Mucosa of stomach (tissue), 1 donor: ENCODE data around the gene STK32C.

Source experiments
- H3K27me3 ChIP-seq: one replicate; pipeline ENCODE4 v1.7.0; 2013; ENCODE audit warnings: mild to moderate bottlenecking, low read length; ENCODE audit not compliant: control insufficient read depth, insufficient read depth
- H3K36me3 ChIP-seq: one replicate; pipeline ENCODE4 v1.7.0; 2013; ENCODE audit warnings: low read length; ENCODE audit not compliant: control insufficient read depth, insufficient read depth
- H3K4me1 ChIP-seq: one replicate; pipeline ENCODE4 v1.7.0; 2013; ENCODE audit warnings: mild to moderate bottlenecking, low read length; ENCODE audit not compliant: control insufficient read depth, insufficient read depth
- H3K4me3 ChIP-seq: one replicate; pipeline ENCODE4 v1.7.0; 2013; ENCODE audit warnings: low read length
- H3K9ac ChIP-seq: one replicate; pipeline ENCODE4 v1.7.0; 2013; ENCODE audit warnings: mild to moderate bottlenecking, low read length, moderate library complexity
- H3K9me3 ChIP-seq: one replicate; pipeline ENCODE4 v1.7.0; 2013; ENCODE audit warnings: mild to moderate bottlenecking, low read length, moderate library complexity; ENCODE audit not compliant: control insufficient read depth
- donor health status: Pancreatic carcinoma.

Gene STK32C

GRCh38 chr10:132279873-132280645 lies 27.7 kb downstream of the STK32C start:
- H3K9me3 ChIP-seq: no peaks in the 10 kb centered on the region
- H3K36me3 ChIP-seq: no peaks in the 10 kb centered on the region
- H3K4me3 ChIP-seq: no peak overlapping the region
- H3K4me1 ChIP-seq: no peaks in the 10 kb centered on the region
- peaks cover 18% of the 10 kb centered on the region for H3K27me3 ChIP-seq
- H3K9ac ChIP-seq: no peak overlapping the region

- Histone ChIP-seq H3K36me3 (no peaks in the 10 kb centered on the region), H3K4me1 (no peaks in the 10 kb centered on the region), H3K4me3 (no peak overlapping the region), H3K9me3 (no peaks in the 10 kb centered on the region), H3K9ac (no peak overlapping the region), H3K27me3 (peaks cover 4% of the 10 kb centered on the region)
Measured at GRCh38 chr10:132277311-132277741, 30.4 kb downstream of the STK32C start.

GRCh38 chr10:132276706-132277105 lies 31.0 kb downstream of the STK32C start:
- Histone ChIP-seq H3K27me3 (no peaks in the 10 kb centered on the region), H3K9me3 (no peaks in the 10 kb centered on the region), H3K4me3 (no peak overlapping the region), H3K9ac (no peak overlapping the region), H3K36me3 (no peaks in the 10 kb centered on the region), H3K4me1 (no peaks in the 10 kb centered on the region)

- Histone ChIP-seq H3K27me3 (no peaks in the 10 kb centered on the region), H3K4me1 (no peaks in the 10 kb centered on the region), H3K9ac (no peak overlapping the region)
Measured at GRCh38 chr10:132276179-132276675, 31.5 kb downstream of the STK32C start.

GRCh38 chr10:132275426-132276178 lies 32.1 kb downstream of the STK32C start:
- Histone ChIP-seq H3K4me1 (no peaks in the 10 kb centered on the region), H3K4me3 (no peak overlapping the region), H3K9me3 (no peaks in the 10 kb centered on the region), H3K36me3 (no peaks in the 10 kb centered on the region), H3K9ac (no peak overlapping the region), H3K27me3 (no peaks in the 10 kb centered on the region)

More at GRCh38 chr10:132276179-132276675, 31.5 kb downstream of the STK32C start:
- no peaks in the 10 kb centered on the region for H3K9me3 ChIP-seq
- no peaks in the 10 kb centered on the region for H3K36me3 ChIP-seq
- H3K4me3 ChIP-seq: no peak overlapping the region

- Histone ChIP-seq H3K9ac (no peak overlapping the region), H3K27me3 (no peaks in the 10 kb centered on the region), H3K9me3 (no peaks in the 10 kb centered on the region), H3K4me3 (no peak overlapping the region), H3K36me3 (no peaks in the 10 kb centered on the region), H3K4me1 (no peaks in the 10 kb centered on the region)
Measured at GRCh38 chr10:132274986-132275385, 32.8 kb downstream of the STK32C start.

- no peaks in the 10 kb centered on the region for H3K9me3 ChIP-seq
- H3K4me1 ChIP-seq: no peaks in the 10 kb centered on the region
- H3K36me3 ChIP-seq: no peaks in the 10 kb centered on the region
- no peak overlapping the region for H3K4me3 ChIP-seq
- no peak overlapping the region for H3K9ac ChIP-seq
- no peaks in the 10 kb centered on the region for H3K27me3 ChIP-seq
Measured at GRCh38 chr10:132274581-132274980, 33.2 kb downstream of the STK32C start.

GRCh38 chr10:132273966-132274365 lies 33.8 kb downstream of the STK32C start:
- H3K9me3 ChIP-seq: no peaks in the 10 kb centered on the region
- no peaks in the 10 kb centered on the region for H3K4me1 ChIP-seq
- H3K4me3 ChIP-seq: no peak overlapping the region
- no peaks in the 10 kb centered on the region for H3K36me3 ChIP-seq
- H3K9ac ChIP-seq: no peak overlapping the region
- no peaks in the 10 kb centered on the region for H3K27me3 ChIP-seq

GRCh38 chr10:132273304-132273944 lies 34.3 kb downstream of the STK32C start:
- H3K9ac ChIP-seq: no peak overlapping the region
- H3K27me3 ChIP-seq: no peaks in the 10 kb centered on the region
- H3K9me3 ChIP-seq: no peaks in the 10 kb centered on the region
- H3K4me3 ChIP-seq: no peak overlapping the region
- no peaks in the 10 kb centered on the region for H3K36me3 ChIP-seq
- H3K4me1 ChIP-seq: no peaks in the 10 kb centered on the region

- H3K9ac ChIP-seq: no peak overlapping the region
- H3K36me3 ChIP-seq: no peaks in the 10 kb centered on the region
- H3K27me3 ChIP-seq: no peaks in the 10 kb centered on the region
- H3K4me1 ChIP-seq: no peaks in the 10 kb centered on the region
- no peak overlapping the region for H3K4me3 ChIP-seq
- H3K9me3 ChIP-seq: no peaks in the 10 kb centered on the region
Measured at GRCh38 chr10:132272231-132272971, 35.3 kb downstream of the STK32C start.

GRCh38 chr10:132271458-132272230 lies 36.1 kb downstream of the STK32C start:
- H3K4me1 ChIP-seq: no peaks in the 10 kb centered on the region
- H3K9me3 ChIP-seq: no peaks in the 10 kb centered on the region
- no peaks in the 10 kb centered on the region for H3K36me3 ChIP-seq
- no peak overlapping the region for H3K4me3 ChIP-seq
- H3K27me3 ChIP-seq: no peaks in the 10 kb centered on the region
- H3K9ac ChIP-seq: no peak overlapping the region
